HG03175 (cell line): ENCODE measurements around the gene NUDCD3.
"Not testable (repeated sequence)": the region's sequence is repeated elsewhere in the genome, so short reads cannot be mapped to it uniquely, and the experiment has no call there.

Source experiments
- ATAC-seq: cut with Tn5 transposase; IDR thresholded peaks from one replicate; pipeline ENCODE4 v1.9.1; 2021; ENCODE audit warnings: mild to moderate bottlenecking, moderate library complexity; ENCODE audit not compliant: unreplicated experiment

Gene NUDCD3

GRCh38 chr7:44518761-44519160, 28.3 kb upstream of the NUDCD3 start:
- no peak for ATAC-seq

GRCh38 chr7:44517175-44517574, 26.7 kb upstream of the NUDCD3 start:
- ATAC-seq = no peak

- no peak for ATAC-seq
Measured at GRCh38 chr7:44515590-44516268, 25.3 kb upstream of the NUDCD3 start.

- no peak for ATAC-seq
Measured at GRCh38 chr7:44512736-44513135, 22.3 kb upstream of the NUDCD3 start.

GRCh38 chr7:44511863-44512468, 21.5 kb upstream of the NUDCD3 start:
- ATAC-seq = no peak

GRCh38 chr7:44511236-44511635, 20.8 kb upstream of the NUDCD3 start:
- no peak for ATAC-seq

GRCh38 chr7:44508328-44509030, 18.0 kb upstream of the NUDCD3 start:
- no peak for ATAC-seq

GRCh38 chr7:44506592-44507288, 16.3 kb upstream of the NUDCD3 start:
- ATAC-seq = not testable (repeated sequence)

- ATAC-seq = no peak
Measured at GRCh38 chr7:44505595-44505994, 15.1 kb upstream of the NUDCD3 start.

GRCh38 chr7:44498230-44498954, 7.9 kb upstream of the NUDCD3 start:
- no peak for ATAC-seq

GRCh38 chr7:44497155-44498027, 6.9 kb upstream of the NUDCD3 start:
- no peak for ATAC-seq

GRCh38 chr7:44496385-44496784, 5.9 kb upstream of the NUDCD3 start:
- ATAC-seq = no peak

GRCh38 chr7:44494960-44495359, 4.5 kb upstream of the NUDCD3 start:
- ATAC-seq = no peak

- ATAC-seq = no peak
Measured at GRCh38 chr7:44491229-44491628, 771 bp upstream of the NUDCD3 start.

- peak; percentile 27 for ATAC-seq
Measured at GRCh38 chr7:44489955-44490350, 505 bp downstream of the NUDCD3 start.

GRCh38 chr7:44488955-44489354, 1.5 kb downstream of the NUDCD3 start:
- no peak for ATAC-seq

- no peak for ATAC-seq
Measured at GRCh38 chr7:44486693-44487092, 3.8 kb downstream of the NUDCD3 start.

- no peak for ATAC-seq
Measured at GRCh38 chr7:44486001-44486400, 4.5 kb downstream of the NUDCD3 start.

- no peak for ATAC-seq
Measured at GRCh38 chr7:44484482-44485313, 5.8 kb downstream of the NUDCD3 start.
